ENCODE measurements around the gene ALOX12B. TPM values are rescaled to one million over a fixed set of nuclear protein-coding genes. Genes with fewer than 3 reads are reported as not detected.

ALOX12B gene
- total and polyA plus RNA-seq, 2 donors (not counting 3 experiments of a cell fraction or from before 2014, with no cell fraction given): not detected

- Histone ChIP-seq H3K9ac (replicated peaks; ENCODE audit: extremely low read depth, insufficient read depth, low read length) (no peak overlapping the region), H4K20me1 (replicated peaks; ENCODE audit: control insufficient read depth, extremely low read depth, insufficient read depth, low read length) (no peaks in the 10 kb centered on the region), H3K4me2 (ENCODE audit: insufficient read depth, low read length) (no peak overlapping the region), H3K36me3 (ENCODE audit: control insufficient read depth in 2 of 2, extremely low read depth in 1 of 2, insufficient read depth in 2 of 2, low read length in 2 of 2) (no peaks in the 10 kb centered on the region), H3K79me2 (ENCODE audit: control insufficient read depth, insufficient read depth, low read length) (no peaks in the 10 kb centered on the region), H3K27ac (ENCODE audit: insufficient read depth, low read depth, low read length) (no peak overlapping the region), H3K9me1 (replicated peaks; ENCODE audit: control insufficient read depth, extremely low read depth, insufficient read depth, low read length) (no peaks in the 10 kb centered on the region), H3K4me3 (replicated peaks in 1 of 3; ENCODE audit: insufficient read depth in 1 of 3, low read depth in 1 of 3, low read length in 3 of 3) (no peak overlapping the region), H3K9me3 (replicated peaks; ENCODE audit: control insufficient read depth, insufficient read depth, low read length) (no peaks in the 10 kb centered on the region), H2AFZ (ENCODE audit: low read depth, low read length) (no peak overlapping the region), H3K4me1 (ENCODE audit: control insufficient read depth, extremely low read depth, insufficient read depth, low read length) (peaks cover 11% of the 10 kb centered on the region), H3K27me3 (ENCODE audit: control insufficient read depth in 2 of 2, insufficient read depth in 2 of 2, low read length in 2 of 2) (peaks cover 22 to 32% of the 10 kb centered on the region in 2 experiments)
- POLR2A ChIA-PET: no interaction called here
- TF ChIP-seq EZH2 (IDR thresholded peaks at IDR 0.05; ENCODE audit: borderline replicate concordance, low read depth, low read length, severe bottlenecking) (peak; percentile 0), MYC (IDR thresholded peaks at IDR 0.05; ENCODE audit: low read depth, low read length) (no peak)
- no TSS peak for BruUV-seq (replicated peaks)
- FAIRE-seq: no peak
- CTCF ChIA-PET: interaction anchor here (0.7 to 11.0 kb wide), 40 partner anchors 10 to 468 kb away, joined by 3 to 191 read pairs (median 5); partner anchors contain the start of genes CNTROB, GUCY2D and RNF227
- dilution Hi-C loops (cut with MboI; ENCODE audit: extremely low pct_ligation_motif_present, low sequenced_read_pairs): no loop called here
- no peak for DNase-seq (ENCODE audit: low read depth, low spot score)
- intact Hi-C loops (cut with micrococcal nuclease): loop anchor here (1.0 to 5.0 kb wide), 5 partner anchors 40 to 235 kb away; no protein-coding TSS in a partner anchor
These were observed 30.4 kb downstream of the ALOX12B start for GRCh38 chr17:8056976-8057625.

- POLR2A ChIA-PET: no interaction called here
- peak; percentile 89 for DNase-seq (ENCODE audit: low read depth, low spot score)
- CTCF ChIA-PET: interaction anchor here (0.8 to 11.0 kb wide), 19 partner anchors 13 to 313 kb away, joined by 3 to 191 read pairs (median 14); partner anchors contain the start of genes CNTROB and GUCY2D
These were observed 31.1 kb downstream of the ALOX12B start for GRCh38 chr17:8056232-8056975.

More at GRCh38 chr17:8056232-8056975, 31.1 kb downstream of the ALOX12B start:
- no peaks in the 10 kb centered on the region for H3K9me3 ChIP-seq (replicated peaks; ENCODE audit: control insufficient read depth, insufficient read depth, low read length)
- dilution Hi-C loops (cut with MboI; ENCODE audit: extremely low pct_ligation_motif_present, low sequenced_read_pairs): no loop called here
- no peaks in the 10 kb centered on the region for H3K9me1 ChIP-seq (replicated peaks; ENCODE audit: control insufficient read depth, extremely low read depth, insufficient read depth, low read length)
- H3K4me3 ChIP-seq (replicated peaks in 1 of 3; ENCODE audit: insufficient read depth in 1 of 3, low read depth in 1 of 3, low read length in 3 of 3): no peak overlapping the region
- no peaks in the 10 kb centered on the region for H4K20me1 ChIP-seq (replicated peaks; ENCODE audit: control insufficient read depth, extremely low read depth, insufficient read depth, low read length)
- intact Hi-C loops (cut with micrococcal nuclease): loop anchor here (2.0 to 5.0 kb wide), 2 partner anchors 40 to 234 kb away; no protein-coding TSS in a partner anchor
- no peaks in the 10 kb centered on the region for H3K36me3 ChIP-seq (ENCODE audit: control insufficient read depth in 2 of 2, extremely low read depth in 1 of 2, insufficient read depth in 2 of 2, low read length in 2 of 2)
- H3K27me3 ChIP-seq (ENCODE audit: control insufficient read depth in 2 of 2, insufficient read depth in 2 of 2, low read length in 2 of 2): peaks cover 19 to 26% of the 10 kb centered on the region in 2 experiments
- peak; percentile 75 for FAIRE-seq
- H3K9ac ChIP-seq (replicated peaks; ENCODE audit: extremely low read depth, insufficient read depth, low read length): no peak overlapping the region
- no peak overlapping the region for H3K4me2 ChIP-seq (ENCODE audit: insufficient read depth, low read length)
- TF ChIP-seq JUN (IDR thresholded peaks at IDR 0.05; ENCODE audit: borderline replicate concordance, insufficient read depth, insufficient read length, low read depth) (peak; percentile 7), CTCF (IDR thresholded peaks at IDR 0.05; ENCODE audit: extremely low read depth in 1 of 2, insufficient read depth in 1 of 2, low read depth in 1 of 2, low read length in 2 of 2) (no peak), GATA2 (IDR thresholded peaks at IDR 0.05; ENCODE audit: insufficient read depth, insufficient read length, low read depth, low read length) (peak; percentile 26)
- H3K4me1 ChIP-seq (ENCODE audit: control insufficient read depth, extremely low read depth, insufficient read depth, low read length): peaks cover 11% of the 10 kb centered on the region
- BruUV-seq (replicated peaks): no TSS peak
- H3K79me2 ChIP-seq (ENCODE audit: control insufficient read depth, insufficient read depth, low read length): no peaks in the 10 kb centered on the region
- peak overlapping the region; percentile 28 for H3K27ac ChIP-seq (ENCODE audit: insufficient read depth, low read depth, low read length)
- peak overlapping the region; percentile 85 for H2AFZ ChIP-seq (ENCODE audit: low read depth, low read length)
